ENCODE data around the gene ATCAY.
"Not testable (repeated sequence)": the region's sequence is repeated elsewhere in the genome, so short reads cannot be mapped to it uniquely, and the experiment has no call there.

The ATCAY gene

GRCh38 chr19:3857449-3858003, 23.0 kb upstream of the ATCAY start:
- no peak for DNase-seq

GRCh38 chr19:3860499-3860898, 20.0 kb upstream of the ATCAY start:
- no peak for DNase-seq

GRCh38 chr19:3862826-3863500, 17.5 kb upstream of the ATCAY start:
- DNase-seq = no peak

- DNase-seq = no peak
Measured at GRCh38 chr19:3863648-3864047, 16.8 kb upstream of the ATCAY start.

GRCh38 chr19:3866910-3867638, 13.4 kb upstream of the ATCAY start:
- DNase-seq = no peak

GRCh38 chr19:3867971-3868769, 12.3 kb upstream of the ATCAY start:
- DNase-seq = no peak

- no peak for DNase-seq
Measured at GRCh38 chr19:3868770-3869456, 11.6 kb upstream of the ATCAY start, which contains the start of gene ZFR2. Gene ZFR2, minus strand, starts transcription at chr19:3869038. Its CDS starts 21 bp downstream, at chr19:3869017.

GRCh38 chr19:3873151-3873550, 7.3 kb upstream of the ATCAY start:
- DNase-seq = no peak

GRCh38 chr19:3874695-3875094, 5.8 kb upstream of the ATCAY start:
- DNase-seq = not testable (repeated sequence)

- DNase-seq = no peak
Measured at GRCh38 chr19:3879656-3880055, 829 bp upstream of the ATCAY start.

- no peak for DNase-seq
Measured at GRCh38 chr19:3881272-3882040, 971 bp downstream of the ATCAY start.

- no peak for DNase-seq
Measured at GRCh38 chr19:3882041-3882384, 1.5 kb downstream of the ATCAY start.

GRCh38 chr19:3890591-3890990, 10.1 kb downstream of the ATCAY start:
- no peak for DNase-seq

GRCh38 chr19:3893509-3894179, 13.2 kb downstream of the ATCAY start:
- no peak for DNase-seq

- DNase-seq = not testable (repeated sequence)
Measured at GRCh38 chr19:3894959-3895358, 14.5 kb downstream of the ATCAY start.

GRCh38 chr19:3895788-3896187, 15.3 kb downstream of the ATCAY start:
- no peak for DNase-seq

GRCh38 chr19:3897936-3898335, 17.5 kb downstream of the ATCAY start:
- DNase-seq = no peak

GRCh38 chr19:3898426-3898825, 17.9 kb downstream of the ATCAY start:
- DNase-seq = no peak

- no peak for DNase-seq
Measured at GRCh38 chr19:3899531-3900294, 19.2 kb downstream of the ATCAY start.

- DNase-seq = no peak
Measured at GRCh38 chr19:3902317-3902973, 22.0 kb downstream of the ATCAY start.
